HG03521 (cell line): Measurements from ENCODE around the gene SMAD3.

ENCODE experiments used
- ATAC-seq: cut with Tn5 transposase; IDR thresholded peaks from one replicate; pipeline ENCODE4 v1.9.1; 2021; ENCODE audit warnings: mild to moderate bottlenecking, moderate library complexity; ENCODE audit not compliant: unreplicated experiment

The SMAD3 gene

DNA sequence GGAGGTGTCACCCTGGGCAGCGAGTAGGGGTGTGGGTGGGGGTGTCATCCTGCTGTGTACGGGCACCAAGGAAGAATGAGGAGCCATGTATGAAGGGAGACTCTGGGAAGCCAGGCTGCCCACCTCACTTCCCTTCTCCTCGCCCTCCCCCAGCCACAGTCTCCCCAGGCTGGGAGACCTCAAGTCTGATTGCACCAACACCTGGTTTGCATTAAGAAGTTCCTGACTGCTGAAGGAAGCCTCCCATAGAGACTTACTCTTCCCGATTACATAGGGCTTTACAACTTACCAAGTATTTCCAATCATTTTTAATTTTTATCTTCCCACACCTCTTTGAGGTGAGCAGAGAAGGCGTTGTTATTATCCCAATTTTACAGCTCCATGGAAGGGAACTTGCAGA, 29.5 kb upstream of the SMAD3 start:
- no peak for ATAC-seq

- no peak for ATAC-seq
Observed at GRCh38 chr15:67036775-67037555, 28.4 kb upstream of the SMAD3 start.

GRCh38 chr15:67037694-67038093, 27.7 kb upstream of the SMAD3 start:
- no peak for ATAC-seq

DNA sequence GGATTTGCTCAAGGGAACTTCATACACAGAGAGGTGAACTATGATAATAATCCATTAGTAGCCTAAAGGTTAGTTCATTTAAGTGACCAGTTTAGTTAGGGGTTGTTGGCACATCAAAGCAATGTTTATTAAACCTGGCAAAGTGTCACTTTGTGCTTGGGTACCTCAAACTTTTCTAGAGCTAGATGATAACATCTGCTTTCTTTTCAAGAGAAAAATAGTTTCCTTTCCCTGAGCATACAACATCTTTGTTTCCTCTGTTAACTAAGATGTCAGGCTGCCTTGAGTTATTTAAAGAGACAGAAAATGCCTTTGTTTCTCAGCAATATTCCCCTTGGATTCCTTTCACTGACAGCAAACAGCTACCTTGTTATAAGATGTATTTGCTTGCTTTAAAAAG, 26.7 kb upstream of the SMAD3 start:
- no peak for ATAC-seq

GRCh38 chr15:67039384-67040075, 25.9 kb upstream of the SMAD3 start:
- ATAC-seq: no peak

DNA sequence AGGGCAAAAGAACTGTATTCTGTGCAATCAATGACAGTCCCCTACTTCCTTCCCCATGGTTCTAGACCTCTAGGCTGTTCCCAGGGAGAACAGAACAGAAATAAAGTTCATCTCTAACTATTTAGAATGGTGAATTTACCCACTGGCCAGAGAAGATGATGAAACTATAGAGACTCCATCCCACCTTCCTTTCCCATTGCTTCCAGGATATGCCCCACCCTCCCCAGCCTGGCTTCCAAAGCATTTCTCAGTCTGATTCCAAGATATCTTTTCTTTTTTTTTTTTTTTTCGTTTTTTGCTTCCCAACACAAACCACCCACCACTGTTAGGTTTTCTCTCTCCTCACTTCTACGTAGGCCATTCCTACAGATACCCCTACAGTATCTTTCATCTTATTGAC, 25.1 kb upstream of the SMAD3 start:
- no peak for ATAC-seq

DNA sequence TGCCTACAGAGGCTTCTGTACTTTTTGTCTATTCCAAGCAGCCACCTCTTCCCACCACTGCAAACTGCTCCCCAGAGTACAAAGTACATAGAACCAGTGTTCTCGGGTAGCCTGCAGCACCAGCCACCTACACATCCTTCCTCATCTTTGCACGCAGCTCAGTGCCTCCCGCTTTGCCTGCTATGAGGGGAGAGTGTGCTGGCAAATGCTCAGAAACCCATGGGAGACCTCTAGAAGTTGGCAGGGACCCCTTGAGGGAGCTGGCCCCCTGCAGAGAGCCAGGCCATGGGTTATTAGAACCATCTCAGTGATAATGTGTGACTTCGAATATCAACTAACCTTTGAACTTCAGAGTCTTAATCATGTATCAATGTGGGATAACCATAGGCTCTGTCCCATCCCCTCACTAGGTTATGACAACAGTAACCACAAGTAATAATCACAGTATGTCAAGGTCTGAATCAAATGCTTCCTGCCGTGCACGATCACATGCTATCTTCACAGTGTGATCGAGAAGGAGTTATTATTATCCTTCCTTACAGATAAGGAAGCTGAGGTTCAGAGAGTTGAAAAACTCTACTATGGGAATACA, 22.8 kb upstream of the SMAD3 start:
- no peak for ATAC-seq

GRCh38 chr15:67043939-67044771, 21.2 kb upstream of the SMAD3 start:
- ATAC-seq: no peak

DNA sequence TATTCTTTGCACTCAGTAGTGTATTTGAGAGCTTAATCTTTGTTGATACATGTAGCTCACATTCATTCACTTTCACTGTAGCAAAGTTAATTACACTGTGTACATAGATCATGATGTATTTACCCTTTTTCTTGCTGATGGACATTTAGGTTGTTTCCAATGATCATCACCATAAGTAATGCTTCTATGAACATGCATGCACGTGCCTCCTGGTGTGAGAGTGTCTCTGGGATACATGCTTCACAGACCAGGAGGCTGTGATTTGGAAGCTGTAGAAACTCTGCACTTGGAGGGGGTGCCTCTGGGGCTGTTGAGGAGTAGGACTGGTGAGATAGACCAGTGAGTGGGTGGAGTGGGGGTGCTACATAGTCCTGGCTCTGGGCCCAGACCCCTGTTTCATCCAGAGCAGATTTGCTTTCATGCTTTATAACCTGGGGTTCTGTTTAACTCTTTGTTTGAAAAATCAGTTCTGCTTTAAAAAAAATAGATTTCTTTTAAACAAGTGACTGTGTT, 18.2 kb upstream of the SMAD3 start:
- ATAC-seq: no peak

DNA sequence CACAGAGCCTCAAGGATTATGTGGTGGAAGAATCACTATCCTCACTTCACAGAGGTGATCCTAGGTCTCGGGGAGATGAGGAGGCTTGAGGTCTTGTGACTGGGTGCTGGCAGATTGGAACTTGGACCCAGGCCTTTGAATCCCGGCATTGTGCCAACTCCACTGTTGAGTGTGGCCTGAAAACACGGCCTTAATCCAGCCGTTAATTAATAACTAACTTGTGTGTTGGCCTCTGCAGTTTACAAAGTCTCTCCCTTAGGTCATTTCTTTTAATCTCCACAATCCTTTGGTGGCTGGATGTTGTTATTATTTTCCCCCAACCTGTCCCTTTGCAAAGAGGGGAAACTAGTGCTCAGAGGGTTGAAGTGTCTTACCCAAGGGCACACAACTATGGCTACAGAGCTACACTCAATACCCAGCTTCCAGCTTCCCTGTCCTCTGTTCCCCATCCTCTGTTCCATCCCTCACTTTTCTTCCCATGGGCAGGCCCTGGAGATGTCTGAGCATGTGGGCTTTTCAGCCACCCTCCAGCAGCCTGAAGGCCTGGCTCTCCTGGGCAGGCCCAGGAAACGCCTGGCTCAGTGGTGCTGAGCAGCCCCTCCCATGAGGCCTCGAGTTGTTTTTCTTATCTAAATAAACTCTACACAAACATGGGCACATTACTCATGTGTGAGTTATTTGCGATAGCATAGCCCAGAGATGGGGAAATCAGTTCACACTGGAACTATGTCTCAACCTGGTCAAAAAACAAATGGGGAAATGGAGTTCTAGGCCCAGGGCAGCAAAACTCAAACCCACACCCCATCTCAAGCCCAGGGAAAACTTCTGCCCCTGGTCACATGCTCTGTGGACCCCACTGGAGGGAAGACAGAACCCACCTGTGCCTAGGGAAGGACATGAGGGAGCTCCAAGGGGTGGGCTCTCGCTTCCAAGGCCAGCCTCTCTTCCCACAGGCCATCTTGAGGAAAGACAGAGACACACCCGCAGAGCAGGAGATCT, 16.8 kb upstream of the SMAD3 start:
- ATAC-seq: no peak

- ATAC-seq: no peak
Observed at GRCh38 chr15:67049351-67050044, 15.9 kb upstream of the SMAD3 start.

- no peak for ATAC-seq
Observed at GRCh38 chr15:67050062-67050461, 15.3 kb upstream of the SMAD3 start.

DNA sequence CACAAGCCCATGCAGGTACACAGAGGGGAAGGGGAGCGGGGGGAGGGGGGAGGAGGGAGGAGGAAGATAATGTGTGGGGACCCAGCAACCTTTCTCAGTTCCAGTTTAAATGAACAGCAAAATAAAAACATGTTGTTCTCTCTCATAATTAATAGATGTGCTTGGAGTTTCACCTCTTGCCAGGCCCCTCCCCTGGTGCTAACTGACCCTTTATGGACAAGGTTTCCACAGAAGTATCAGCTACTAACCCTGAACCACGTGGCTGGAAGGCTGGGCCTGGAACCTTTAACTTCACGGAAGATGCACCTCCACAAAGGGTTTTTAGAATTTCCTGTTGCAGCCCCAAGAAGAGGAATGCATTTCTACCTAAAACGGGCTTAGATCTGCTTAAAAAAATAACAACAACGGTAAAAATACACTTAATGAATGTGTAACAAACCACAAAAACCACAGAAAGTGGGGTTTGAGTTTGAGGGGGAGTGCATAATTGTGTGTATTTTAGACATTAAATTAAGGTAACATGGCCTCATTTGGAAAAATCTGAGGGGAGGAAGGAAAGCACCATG, 14.8 kb upstream of the SMAD3 start:
- no peak for ATAC-seq

GRCh38 chr15:67051088-67052045, 14.0 kb upstream of the SMAD3 start:
- no peak for ATAC-seq

DNA sequence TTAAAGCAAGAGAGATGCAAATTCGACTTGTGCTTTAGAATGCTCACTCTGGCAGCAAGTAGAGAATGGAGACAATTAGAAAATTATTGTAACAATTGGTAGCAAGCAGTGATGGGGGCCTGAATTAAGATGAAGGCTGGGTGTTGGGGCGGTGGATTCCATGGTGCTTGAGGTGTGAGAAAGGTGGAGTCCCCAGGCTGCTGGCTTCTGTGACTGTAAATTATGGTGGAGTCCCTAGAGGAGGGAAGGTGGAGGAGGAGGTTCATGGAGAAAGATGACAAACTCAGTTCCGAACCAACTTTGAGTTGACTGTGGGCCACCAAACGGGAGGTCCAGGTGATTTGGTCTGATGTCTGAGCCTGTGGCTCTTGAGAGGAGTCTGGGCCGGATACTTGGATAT, 10.7 kb upstream of the SMAD3 start:
- ATAC-seq: no peak

GRCh38 chr15:67059127-67059553, 6.3 kb upstream of the SMAD3 start:
- ATAC-seq: no peak

DNA sequence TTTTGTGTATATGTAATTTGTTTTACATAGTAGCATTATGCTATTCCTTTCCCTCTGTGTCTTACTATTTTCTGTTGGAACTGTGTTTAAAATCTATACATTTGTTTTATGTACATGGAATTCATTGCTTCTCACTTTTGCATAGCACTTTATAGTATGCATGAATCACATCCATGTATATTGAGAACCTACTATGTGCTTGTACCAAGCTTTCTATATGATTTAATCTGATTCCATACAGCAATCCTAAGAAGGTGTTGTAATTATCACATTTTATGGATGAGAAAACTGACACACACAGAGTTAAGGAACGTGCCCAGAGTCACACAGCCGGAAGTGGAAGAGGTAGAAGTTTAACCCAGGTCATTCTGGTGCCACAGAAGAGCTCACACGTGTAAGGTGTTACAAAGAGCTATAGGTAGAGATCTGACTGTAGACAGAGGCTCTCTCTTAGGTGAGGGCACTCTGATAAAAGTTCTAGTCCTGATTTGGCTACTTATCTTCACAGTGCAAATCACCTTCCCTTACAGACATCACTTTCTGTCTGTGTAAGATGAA, 3.5 kb upstream of the SMAD3 start:
- no peak for ATAC-seq
